Raji (cell line): ENCODE results near the gene ERFL.

Experiments
- POLR2A ChIP-seq: IDR thresholded peaks from 2 replicates; pipeline ENCODE4 v1.6.1; 2011; ENCODE audit warnings: low read depth, low read length, control low read depth; ENCODE audit not compliant: insufficient read depth

The ERFL gene

GRCh38 chr19:41871573-41872383 lies 56.5 kb downstream of the ERFL start:
- TF ChIP-seq POLR2A, result no peak

- no peak for TF ChIP-seq POLR2A
Observed at GRCh38 chr19:41870401-41870873, 57.8 kb downstream of the ERFL start.

- TF ChIP-seq POLR2A, result no peak
Observed at GRCh38 chr19:41869374-41869955, 58.8 kb downstream of the ERFL start.

GRCh38 chr19:41868989-41869300 lies 59.3 kb downstream of the ERFL start:
- TF ChIP-seq POLR2A, result no peak

- no peak for TF ChIP-seq POLR2A
Observed at GRCh38 chr19:41868120-41868988, 59.9 kb downstream of the ERFL start.

- no peak for TF ChIP-seq POLR2A
Observed at GRCh38 chr19:41866284-41866683, 62.0 kb downstream of the ERFL start.

GRCh38 chr19:41864374-41864773 lies 63.9 kb downstream of the ERFL start:
- TF ChIP-seq POLR2A, result no peak

- no peak for TF ChIP-seq POLR2A
Observed at GRCh38 chr19:41863209-41863931, 64.9 kb downstream of the ERFL start.

GRCh38 chr19:41862445-41862986 lies 65.7 kb downstream of the ERFL start:
- TF ChIP-seq POLR2A, result no peak

- TF ChIP-seq POLR2A, result no peak
Observed at GRCh38 chr19:41861846-41862245, 66.4 kb downstream of the ERFL start.

- no peak for TF ChIP-seq POLR2A
Observed at GRCh38 chr19:41861116-41861768, 67.0 kb downstream of the ERFL start.

- no peak for TF ChIP-seq POLR2A
Observed at GRCh38 chr19:41860419-41861115, 67.7 kb downstream of the ERFL start.

- peak; percentile 77 for TF ChIP-seq POLR2A
Observed at GRCh38 chr19:41859618-41860418, 68.4 kb downstream of the ERFL start, which contains the start of gene RPS19. Gene RPS19, plus strand, starts transcription at chr19:41860255. Its CDS starts 520 bp downstream, at chr19:41860775.
